ENCODE measurements around the gene AFP. TPM values are rescaled to one million over a fixed set of nuclear protein-coding genes. Genes with fewer than 3 reads are reported as not detected.

Gene AFP
- total RNA-seq, 1 donor: not detected

GRCh38 chr4:73505567-73505966 is 69.5 kb downstream of the AFP start:
- H3K4me3 ChIP-seq (ENCODE audit: insufficient read depth, low read length): no peak overlapping the region
- no peak overlapping the region for H3K27ac ChIP-seq (ENCODE audit: low read depth, low read length)
- peaks cover 3% of the 10 kb centered on the region for H3K27me3 ChIP-seq (ENCODE audit: insufficient read depth, low read length)
- no peaks in the 10 kb centered on the region for H3K79me2 ChIP-seq (ENCODE audit: insufficient read depth, low read length)
- H3K4me1 ChIP-seq (ENCODE audit: insufficient read depth, low read length): peaks cover under 1% of the 10 kb centered on the region
- no peak for TF ChIP-seq CTCF (IDR thresholded peaks at IDR 0.05; ENCODE audit: extremely low read depth, low read depth, low read length)
- no peak overlapping the region for H2AFZ ChIP-seq (ENCODE audit: low read length)
- no peaks in the 10 kb centered on the region for H3K9me3 ChIP-seq (ENCODE audit: low read depth, low read length)
- H3K36me3 ChIP-seq (ENCODE audit: insufficient read depth, low read length): no peaks in the 10 kb centered on the region
- no peak overlapping the region for H3K4me2 ChIP-seq (ENCODE audit: insufficient read depth, low read length)
- no peak for DNase-seq (ENCODE audit: insufficient read length, low spot score, missing footprints)
- H4K20me1 ChIP-seq (ENCODE audit: insufficient read depth, low read length): no peaks in the 10 kb centered on the region

Other genes with a start within 250 kb of the AFP start
- gene ANKRD17, start 177.4 kb upstream of the AFP start, total RNA-seq: 49.9 and 53.0 TPM in 2 replicates
- under 0.01 TPM in 1 of 2 replicates, not detected in the other for gene ALB, start 31.9 kb upstream of the AFP start, total RNA-seq
- gene AFM, start 45.5 kb downstream of the AFP start, total RNA-seq: not detected in 2 replicates
- not detected in 2 replicates for gene RASSF6, start 184.2 kb downstream of the AFP start, total RNA-seq

All from osteoblast (primary cell).